Left lung (tissue), 10 donors: ENCODE measurements around the gene RGSL1. TPM values are rescaled to one million over a fixed set of nuclear protein-coding genes. Genes with fewer than 3 reads are reported as not detected.
A peak's percentile ranks its signal among the peaks of the same experiment; 100 is the strongest.

Experiments used
- ATAC-seq: fragments of 200-7000 bp; cut with Tn5 transposase; one replicate; pipeline ENCODE4 v1.9.1; 2020; ENCODE audit warnings: moderate library complexity
- DNase-seq, 4 donors: peaks; one replicate each; pipeline ENCODE4 v3.0.0-alpha.2; 2013 to 2020
- H3K27ac ChIP-seq, 2 donors: fragments of 200-600 bp; sonication (generic) in 1 of 2; one replicate each; pipeline versions ENCODE4 v1.5.0 to v1.8.0; 2020 to 2021
- H3K27me3 ChIP-seq, 2 donors: fragments of 200-600 bp; sonication (generic) in 1 of 2; one replicate each; pipeline versions ENCODE4 v1.5.0 to v1.8.0; 2020 to 2021
- H3K36me3 ChIP-seq, 2 donors: fragments of 200-600 bp; sonication (generic) in 1 of 2; one replicate each; pipeline versions ENCODE4 v1.5.0 to v1.8.0; 2020 to 2021
- H3K4me1 ChIP-seq, 2 donors: fragments of 200-600 bp; one replicate each; pipeline ENCODE4 v1.8.0; 2021
- H3K4me3 ChIP-seq, 2 donors: fragments of 200-600 bp; sonication (generic) in 1 of 2; one replicate each; pipeline versions ENCODE4 v1.5.0 to v1.8.0; 2020 to 2021; ENCODE audit warnings: mild to moderate bottlenecking in 1 of 2
- H3K9me3 ChIP-seq, 2 donors: fragments of 200-600 bp; sonication (generic) in 1 of 2; one replicate each; pipeline versions ENCODE4 v1.5.0 to v1.8.0; 2020 to 2021
- CTCF ChIP-seq, 2 donors: fragments of 200-600 bp; sonication (generic) in 1 of 2; IDR thresholded peaks; one replicate each; pipeline versions ENCODE4 v1.5.0 to v1.8.0; 2021; ENCODE audit warnings: antibody characterized with exemption in 2 of 2
- intact Hi-C, 2 donors: fragments of 100-400 bp; cut with DNase I; formaldehyde crosslinking; loops; one replicate each; pipeline versions ENCODE4 v1.11.2 to v1.14.2; 2022
- polyA plus RNA-seq, 6 donors: library from polyadenylated mRNA; unstranded; fragments of 120-200 nt; gene quantifications; one replicate each; pipeline ENCODE4 v1.2.1, GENCODE V29; 2013; ENCODE audit not compliant: insufficient read length in 6 of 6
- total RNA-seq, 2 donors: library from RNA; stranded (reverse); fragmentation: NEBNext Ultra II Directional; extraction: Animal tissue kit (Norgen Biotek cat#: 25700); gene quantifications; one replicate each; pipeline ENCODE4 v1.2.1, GENCODE V29; 2021
- donor health status: DM: no; HTN: yes; CAD: no.
- donor health status: DM: no; HTN: no; CAD: no.

Gene RGSL1
- total and polyA plus RNA-seq, 8 donors, result 0.39 TPM; not detected in 7

DNA sequence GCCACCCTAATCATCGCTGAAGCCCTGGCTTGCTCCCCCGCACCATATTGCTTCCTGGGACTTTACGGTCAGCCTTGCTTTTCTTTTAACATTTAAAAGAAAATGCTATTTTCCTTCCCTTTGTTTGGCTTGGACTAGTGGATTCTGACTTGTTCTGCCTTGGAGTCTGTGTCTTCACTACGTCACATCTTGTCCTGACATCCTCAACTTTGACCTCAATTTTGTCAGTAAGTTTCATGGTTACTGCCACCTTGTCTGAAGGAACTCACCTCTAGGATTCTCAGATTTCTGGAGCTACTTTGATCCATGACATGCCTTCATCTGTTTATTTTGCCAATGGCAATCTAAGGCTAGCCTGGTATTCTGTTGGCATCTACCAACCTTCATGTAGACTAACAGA lies 134.8 kb downstream of the RGSL1 start:
- no peak for TF ChIP-seq CTCF (IDR thresholded peaks at IDR 0.05)
- no peak for DNase-seq
- Histone ChIP-seq H3K4me1 (peaks cover 0 to 49% of the 10 kb centered on the region in 2 donors), H3K36me3 (peaks cover 0 to 37% of the 10 kb centered on the region in 2 donors), H3K9me3 (no peaks in the 10 kb centered on the region), H3K27me3 (no peaks in the 10 kb centered on the region), H3K27ac (no peak overlapping the region), H3K4me3 (peak overlapping the region in 1 of 2 donors; percentile 2)
- no peak for ATAC-seq
- intact Hi-C loops, result no loop called here

DNA sequence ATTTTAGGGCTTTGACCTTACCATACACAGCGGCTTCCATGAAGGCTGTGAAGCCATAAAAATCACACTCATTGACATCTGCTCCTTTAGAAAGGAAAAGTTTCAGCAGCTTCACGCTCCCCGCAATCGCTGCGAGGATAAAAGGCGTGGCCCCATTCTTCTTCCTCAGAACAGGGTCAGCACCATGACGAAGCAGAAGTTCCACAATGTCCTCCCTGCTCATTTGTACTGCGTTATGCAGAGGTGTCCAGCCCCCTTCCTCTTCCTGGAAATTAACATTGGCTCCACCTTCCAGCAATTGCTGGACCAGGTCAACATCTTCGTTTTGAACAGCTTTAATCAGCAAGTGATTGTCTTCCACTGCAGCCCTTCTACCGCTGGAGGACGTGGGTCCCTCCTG lies 136.4 kb downstream of the RGSL1 start:
- no peaks in the 10 kb centered on the region for H3K9me3 ChIP-seq
- peaks cover 0 to 21% of the 10 kb centered on the region in 2 donors for H3K36me3 ChIP-seq
- H3K27me3 ChIP-seq, result no peaks in the 10 kb centered on the region
- H3K4me3 ChIP-seq, result no peak overlapping the region
- DNase-seq (no peak), ATAC-seq (no peak)
- no peak for TF ChIP-seq CTCF (IDR thresholded peaks at IDR 0.05)
- peaks cover 0 to 49% of the 10 kb centered on the region in 2 donors for H3K4me1 ChIP-seq
- intact Hi-C loops, result no loop called here
- H3K27ac ChIP-seq, result peak overlapping the region in 1 of 2 donors; percentile 77

DNA sequence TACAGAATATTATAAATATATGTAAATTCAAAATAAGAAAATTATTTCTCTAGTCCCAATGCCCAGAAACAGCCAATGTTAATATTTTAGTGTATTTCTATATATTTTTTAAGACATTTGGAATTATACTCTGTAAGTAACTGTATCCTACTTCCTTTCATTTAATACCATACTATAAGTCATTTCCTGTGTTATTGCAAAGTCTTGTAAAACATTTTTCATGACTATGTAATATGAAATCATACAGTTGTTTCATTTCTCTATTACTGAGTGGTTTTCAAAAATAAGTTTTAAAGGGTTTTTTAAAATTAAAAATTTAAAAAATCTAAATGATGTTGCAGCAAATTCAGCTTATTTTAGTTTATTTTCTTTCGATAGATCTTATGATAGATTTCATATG lies 137.1 kb downstream of the RGSL1 start:
- DNase-seq (no peak), ATAC-seq (no peak)
- Histone ChIP-seq H3K4me1 (peaks cover 0 to 49% of the 10 kb centered on the region in 2 donors), H3K4me3 (no peak overlapping the region), H3K36me3 (peaks cover 0 to 13% of the 10 kb centered on the region in 2 donors), H3K9me3 (no peaks in the 10 kb centered on the region), H3K27ac (peak overlapping the region in 1 of 2 donors; percentile 77), H3K27me3 (no peaks in the 10 kb centered on the region)
- no peak for TF ChIP-seq CTCF (IDR thresholded peaks at IDR 0.05)
- intact Hi-C loops, result no loop called here

- H3K4me3 ChIP-seq, result peak overlapping the region; percentile 65 to 67
- DNase-seq (no peak), ATAC-seq (no peak)
- H3K9me3 ChIP-seq, result no peaks in the 10 kb centered on the region
- intact Hi-C loops, result no loop called here
- H3K27me3 ChIP-seq, result no peaks in the 10 kb centered on the region
- peaks cover 0 to 49% of the 10 kb centered on the region in 2 donors for H3K4me1 ChIP-seq
- peak overlapping the region; percentile 96 to 99 for H3K27ac ChIP-seq
- peaks cover 0 to 7% of the 10 kb centered on the region in 2 donors for H3K36me3 ChIP-seq
- no peak for TF ChIP-seq CTCF (IDR thresholded peaks at IDR 0.05)
These were observed 137.9 kb downstream of the RGSL1 start for GRCh38 chr1:182587666-182588499.

DNA sequence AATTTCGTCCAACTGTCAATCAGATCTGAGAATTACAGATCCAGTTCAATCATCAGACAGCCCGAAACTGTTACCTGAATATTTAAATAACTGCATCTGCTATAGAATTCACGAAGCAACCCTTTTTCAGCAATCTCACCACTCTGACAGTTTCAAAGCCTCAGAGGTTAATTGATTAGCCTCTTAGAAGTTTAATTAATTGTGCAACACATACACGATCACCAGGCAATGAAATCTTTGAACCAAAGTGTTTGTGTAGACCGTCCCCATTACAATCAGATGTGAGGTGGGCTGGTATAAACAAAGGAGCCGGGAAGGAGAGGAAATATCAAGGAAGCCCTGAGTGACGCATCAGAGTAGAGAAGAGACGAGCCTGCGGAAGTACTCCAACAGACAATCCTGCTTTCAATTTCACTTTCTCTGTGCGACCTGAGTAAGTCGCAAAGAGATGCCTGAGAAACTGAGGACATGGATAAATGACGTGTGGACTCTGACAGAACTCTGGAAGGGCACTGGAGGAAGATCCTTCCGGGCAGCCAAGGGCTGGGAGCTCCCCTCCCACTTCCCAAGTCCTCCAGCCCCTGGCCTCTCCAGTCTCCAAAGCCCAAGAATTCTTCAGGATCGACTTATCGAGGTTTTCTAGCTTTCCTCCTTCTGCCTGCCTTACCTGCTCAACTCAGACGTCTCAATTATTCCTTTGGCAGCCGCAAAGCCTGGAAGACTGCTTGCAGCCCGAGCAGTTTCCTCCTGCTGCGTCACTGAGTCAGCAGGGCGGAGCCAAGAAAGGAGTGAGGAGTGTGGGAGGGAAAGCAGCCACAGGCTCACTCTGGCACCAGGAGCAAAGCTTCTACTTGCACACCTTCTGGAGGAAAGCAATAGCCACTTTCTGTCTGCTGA lies 138.8 kb downstream of the RGSL1 start, which contains the start of gene RNASEL:
RNASEL (minus strand) TSS at position 757 of the 897 bp plus-strand sequence. CDS start 2,450 bp downstream, outside the sequence.
- Histone ChIP-seq H3K9me3 (no peaks in the 10 kb centered on the region), H3K36me3 (no peaks in the 10 kb centered on the region), H3K4me1 (peaks cover 0 to 47% of the 10 kb centered on the region in 2 donors), H3K27ac (peak within 1 kb of the TSS; percentile 96 to 99), H3K27me3 (no peaks in the 10 kb centered on the region), H3K4me3 (peak within 1 kb of the TSS; percentile 65 to 67)
- ATAC-seq (peak; percentile 98), DNase-seq (peak; percentile 62 to 94 (median 84))
- no peak for TF ChIP-seq CTCF (IDR thresholded peaks at IDR 0.05)
- intact Hi-C loops, result no loop called here
